Measurements from ENCODE around the gene THOC5.

DNA sequence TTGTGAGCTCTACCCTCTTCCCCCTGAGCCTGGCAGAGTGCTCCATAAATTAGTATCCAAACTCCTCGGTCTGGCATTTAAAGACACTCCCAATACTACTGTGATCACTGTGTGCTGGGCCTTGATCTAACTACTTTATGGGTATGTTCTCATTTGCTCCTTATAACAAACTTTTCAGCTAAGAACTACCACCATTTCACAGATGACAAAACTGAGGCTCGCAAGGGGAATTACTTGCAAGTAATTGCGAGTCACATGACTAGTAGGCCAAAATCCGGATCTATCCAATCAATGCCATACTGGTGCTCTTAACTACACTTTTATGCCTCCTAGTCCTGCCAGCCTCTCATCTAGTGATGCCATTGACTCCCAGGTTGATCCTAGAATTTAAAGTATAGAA lies 3.6 kb downstream of the THOC5 start:
- TF ChIP-seq EP300 (IDR thresholded peaks at IDR 0.05) (no peak), POLR2A (IDR thresholded peaks at IDR 0.05) (no peak)
